Lung (tissue), 12 donors: ENCODE results near the gene MAGOH. TPM values are rescaled to one million over a fixed set of nuclear protein-coding genes. Genes with fewer than 3 reads are reported as not detected.
"Not testable (repeated sequence)": the region's sequence is repeated elsewhere in the genome, so short reads cannot be mapped to it uniquely, and the experiment has no call there.

Source experiments
- ATAC-seq: fragments of 200-7000 bp; cut with Tn5 transposase; one replicate; pipeline ENCODE4 v1.9.1; 2020; ENCODE audit warnings: moderate number of reproducible peaks; ENCODE audit not compliant: insufficient read depth, low FRiP score
- DNase-seq, 3 donors: peaks; one replicate each; pipeline ENCODE4 v3.0.0-alpha.2; 2013 to 2017
- H3K27ac ChIP-seq, 2 donors: one replicate each; pipeline ENCODE4 v1.5.1; 2013; ENCODE audit warnings: mild to moderate bottlenecking in 2 of 2, moderate library complexity in 2 of 2, control low read depth in 1 of 2, inconsistent platforms in 1 of 2, low read depth in 1 of 2, low read length in 1 of 2
- H3K27me3 ChIP-seq, 3 donors: one replicate each; pipeline ENCODE4 v1.5.1; 2013; ENCODE audit warnings: low read length in 2 of 3; ENCODE audit not compliant: control insufficient read depth in 3 of 3, insufficient read depth in 3 of 3
- H3K36me3 ChIP-seq, 4 donors: one replicate each; pipeline ENCODE4 v1.5.1; 2013; ENCODE audit warnings: low read length in 4 of 4, mild to moderate bottlenecking in 1 of 4, moderate library complexity in 1 of 4; ENCODE audit not compliant: control insufficient read depth in 4 of 4, insufficient read depth in 4 of 4
- H3K4me1 ChIP-seq, 5 donors: one replicate each; pipeline ENCODE4 v1.5.1; 2013; ENCODE audit warnings: low read length in 5 of 5, mild to moderate bottlenecking in 2 of 5, moderate library complexity in 1 of 5; ENCODE audit not compliant: control insufficient read depth in 5 of 5, insufficient read depth in 5 of 5
- H3K4me3 ChIP-seq: one replicate; pipeline ENCODE4 v1.5.1; 2013; ENCODE audit warnings: mild to moderate bottlenecking, control low read depth, moderate library complexity
- H3K9ac ChIP-seq, 2 donors: one replicate each; pipeline ENCODE4 v1.5.1; 2013; ENCODE audit warnings: low read length in 2 of 2, control low read depth in 1 of 2; ENCODE audit not compliant: insufficient read depth in 1 of 2
- H3K9me3 ChIP-seq, 4 donors: one replicate each; pipeline ENCODE4 v1.5.1; 2013; ENCODE audit warnings: low read length in 3 of 4, mild to moderate bottlenecking in 1 of 4, moderate library complexity in 1 of 4; ENCODE audit not compliant: control insufficient read depth in 4 of 4, insufficient read depth in 3 of 4
- CTCF ChIP-seq: IDR thresholded peaks from 2 replicates; pipeline ENCODE4 v1.5.1; 2012; ENCODE audit warnings: mild to moderate bottlenecking; ENCODE audit errors: control extremely low read depth, extremely low read depth
- WGBS, 2 donors: extraction: QIAGEN DNeasy Blood & Tissue Kit; methylation state at CpG; one replicate each; pipeline ENCODE4 v1.1.7; 2013; 5-methylcytosine and 5-hydroxymethylcytosine counted together
- polyA plus RNA-seq, 2 donors: library from polyadenylated mRNA; stranded (reverse); fragments of 200-250 nt; gene quantifications; one replicate each; pipeline ENCODE4 v1.2.1, GENCODE V29; 2013
- total RNA-seq, 2 donors: library from RNA; depleted of rRNA in 1 of 2; stranded (reverse); fragments of >200 nt in 1 of 2; gene quantifications; one replicate each; pipeline ENCODE4 v1.2.1, GENCODE V29; 2014 to 2021
- donor health status: control.
- donor health status: control.
- donor health status: Bipolar disorder and iron deficiency.
- donor health status: healthy.
- donor health status: DM: yes; HTN: yes; CAD: no.

Gene MAGOH
- total and polyA plus RNA-seq, 4 donors: 33.0 to 141 (median 58.5) TPM

- peaks cover 31 to 51% (median 40%) of the 10 kb centered on the region in 4 donors for H3K36me3 ChIP-seq
- no peaks in the 10 kb centered on the region for H3K4me1 ChIP-seq
- H3K9me3 ChIP-seq: peaks cover 0 to 6% (median 0%) of the 10 kb centered on the region in 4 donors
- H3K9ac ChIP-seq: no peak overlapping the region
- no peak for TF ChIP-seq CTCF
- no peaks in the 10 kb centered on the region for H3K27me3 ChIP-seq
- DNase-seq: no peak
- H3K27ac ChIP-seq: no peak overlapping the region
- WGBS, 2 donors: 93 to 100% methylated on average over 1 of the region's 1 CpG
- no peak for ATAC-seq
- H3K4me3 ChIP-seq: no peak overlapping the region
Measured at GRCh38 chr1:53206735-53207379, 31.5 kb downstream of the MAGOH start.

- H3K9ac ChIP-seq, H3K4me3 ChIP-seq, H3K27me3 ChIP-seq, ATAC-seq, H3K27ac ChIP-seq, DNase-seq, H3K4me1 ChIP-seq, H3K9me3 ChIP-seq: not testable (repeated sequence)
- peaks cover 31 to 54% (median 42%) of the 10 kb centered on the region in 4 donors for H3K36me3 ChIP-seq
- WGBS, 2 donors: 97 to 99% methylated on average over 3 of the region's 3 CpGs
Measured at GRCh38 chr1:53206083-53206685, 32.1 kb downstream of the MAGOH start.

GRCh38 chr1:53205496-53205895 lies 32.8 kb downstream of the MAGOH start:
- not testable (repeated sequence) for H3K27me3 ChIP-seq, H3K9ac ChIP-seq, H3K4me1 ChIP-seq, H3K9me3 ChIP-seq, ATAC-seq, H3K4me3 ChIP-seq, H3K27ac ChIP-seq, DNase-seq
- WGBS, 2 donors: 96 to 100% methylated on average over 1 of the region's 1 CpG
- H3K36me3 ChIP-seq: peaks cover 31 to 54% (median 40%) of the 10 kb centered on the region in 4 donors

GRCh38 chr1:53203466-53203865 lies 34.9 kb downstream of the MAGOH start:
- H3K4me3 ChIP-seq: no peak overlapping the region
- DNase-seq (no peak), ATAC-seq (no peak)
- no peaks in the 10 kb centered on the region for H3K27me3 ChIP-seq
- H3K36me3 ChIP-seq: peaks cover 21 to 45% (median 34%) of the 10 kb centered on the region in 4 donors
- H3K4me1 ChIP-seq: peaks cover 0 to 3% (median 0%) of the 10 kb centered on the region in 5 donors
- H3K9ac ChIP-seq: no peak overlapping the region
- WGBS, 2 donors: 91 to 96% methylated on average over 3 of the region's 3 CpGs
- no peak overlapping the region for H3K27ac ChIP-seq
- H3K9me3 ChIP-seq: peaks cover 0 to 6% (median 0%) of the 10 kb centered on the region in 4 donors
- no peak for TF ChIP-seq CTCF
